Limb (tissue), 2 donors: ENCODE measurements around the gene NME2.
"Not testable (repeated sequence)": the region's sequence is repeated elsewhere in the genome, so short reads cannot be mapped to it uniquely, and the experiment has no call there.

Source experiments
- DNase-seq, 2 donors: peaks; one replicate each; pipeline ENCODE4 v3.0.0-alpha.2; 2016; ENCODE audit errors: extremely low spot score in 2 of 2

The NME2 gene

DNA sequence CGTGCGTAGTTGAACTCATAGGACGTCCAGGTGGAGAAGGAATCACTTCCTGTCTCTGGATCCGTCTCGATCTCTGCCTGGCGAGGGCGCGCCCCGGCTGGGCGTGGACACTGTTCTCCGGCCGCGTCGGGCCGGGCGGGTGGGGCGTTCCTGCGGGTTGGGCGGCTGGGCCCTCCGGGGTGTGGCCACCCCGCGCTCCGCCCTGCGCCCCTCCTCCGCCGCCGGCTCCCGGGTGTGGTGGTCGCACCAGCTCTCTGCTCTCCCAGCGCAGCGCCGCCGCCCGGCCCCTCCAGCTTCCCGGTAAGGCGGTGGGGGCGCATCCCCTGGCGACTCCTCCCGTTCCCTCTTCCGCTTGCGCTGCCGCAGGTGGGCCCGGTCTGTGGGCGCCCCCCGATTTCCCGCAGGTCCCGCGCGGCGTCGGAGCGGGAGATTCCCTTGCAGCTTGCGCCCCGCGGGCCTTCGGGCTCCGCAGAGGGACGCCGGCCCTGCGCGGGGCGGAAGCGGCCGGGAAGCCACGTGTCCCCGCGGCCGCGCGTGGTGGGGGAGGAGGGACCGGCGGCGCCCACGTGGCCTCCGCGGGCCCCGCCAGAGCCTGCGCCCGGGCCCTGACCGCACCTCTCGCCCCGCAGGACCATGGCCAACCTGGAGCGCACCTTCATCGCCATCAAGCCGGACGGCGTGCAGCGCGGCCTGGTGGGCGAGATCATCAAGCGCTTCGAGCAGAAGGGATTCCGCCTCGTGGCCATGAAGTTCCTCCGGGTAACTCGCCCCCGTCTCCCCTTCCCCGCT, at the start of gene NME2:
TSS of gene NME2 (plus strand) at position 214 of the 789 bp plus-strand sequence. CDS start at position 634, 420 bp downstream.
- peak; percentile 88 to 93 for DNase-seq

DNA sequence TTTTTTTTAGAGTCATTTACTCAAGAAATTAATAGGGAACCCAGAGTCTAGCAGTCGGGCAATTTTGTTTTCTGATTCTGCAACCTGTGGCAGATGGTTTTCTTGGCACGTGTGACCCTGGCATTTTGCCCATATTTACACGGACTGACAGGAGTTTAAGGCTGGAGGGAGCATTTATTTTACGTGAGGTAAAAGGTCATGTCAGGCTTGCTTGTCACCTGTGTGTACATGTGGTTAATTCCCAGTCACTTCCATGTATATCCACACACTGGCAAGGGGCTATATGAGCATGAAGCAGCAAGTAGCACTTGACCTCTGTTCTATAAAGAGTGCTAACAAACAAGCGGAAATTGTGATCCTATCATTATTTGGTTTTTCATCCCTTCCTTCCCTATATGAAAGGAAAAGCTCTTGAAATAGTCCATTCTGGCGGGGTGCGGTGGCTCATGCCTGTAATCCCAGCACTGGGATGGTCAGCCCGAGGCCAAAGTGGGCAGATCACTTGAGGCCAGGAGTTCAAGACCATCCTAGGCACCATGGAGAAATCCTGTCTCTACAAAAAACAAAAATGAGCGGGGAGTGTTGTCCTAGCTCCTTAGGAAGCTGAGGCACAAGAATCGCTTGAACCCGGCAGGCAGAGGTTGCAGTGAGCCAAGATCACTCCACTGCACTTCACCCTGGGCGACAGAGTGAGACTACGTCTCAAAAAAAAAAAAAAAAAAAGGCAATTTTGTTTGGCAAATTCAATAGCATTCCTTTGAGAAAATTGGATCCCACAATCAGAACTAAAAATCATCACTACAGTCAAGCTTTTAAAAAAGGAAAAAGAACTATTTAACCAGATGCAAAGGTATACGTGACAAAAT, 47.6 kb upstream of the NME2 start:
- DNase-seq, result no peak

DNA sequence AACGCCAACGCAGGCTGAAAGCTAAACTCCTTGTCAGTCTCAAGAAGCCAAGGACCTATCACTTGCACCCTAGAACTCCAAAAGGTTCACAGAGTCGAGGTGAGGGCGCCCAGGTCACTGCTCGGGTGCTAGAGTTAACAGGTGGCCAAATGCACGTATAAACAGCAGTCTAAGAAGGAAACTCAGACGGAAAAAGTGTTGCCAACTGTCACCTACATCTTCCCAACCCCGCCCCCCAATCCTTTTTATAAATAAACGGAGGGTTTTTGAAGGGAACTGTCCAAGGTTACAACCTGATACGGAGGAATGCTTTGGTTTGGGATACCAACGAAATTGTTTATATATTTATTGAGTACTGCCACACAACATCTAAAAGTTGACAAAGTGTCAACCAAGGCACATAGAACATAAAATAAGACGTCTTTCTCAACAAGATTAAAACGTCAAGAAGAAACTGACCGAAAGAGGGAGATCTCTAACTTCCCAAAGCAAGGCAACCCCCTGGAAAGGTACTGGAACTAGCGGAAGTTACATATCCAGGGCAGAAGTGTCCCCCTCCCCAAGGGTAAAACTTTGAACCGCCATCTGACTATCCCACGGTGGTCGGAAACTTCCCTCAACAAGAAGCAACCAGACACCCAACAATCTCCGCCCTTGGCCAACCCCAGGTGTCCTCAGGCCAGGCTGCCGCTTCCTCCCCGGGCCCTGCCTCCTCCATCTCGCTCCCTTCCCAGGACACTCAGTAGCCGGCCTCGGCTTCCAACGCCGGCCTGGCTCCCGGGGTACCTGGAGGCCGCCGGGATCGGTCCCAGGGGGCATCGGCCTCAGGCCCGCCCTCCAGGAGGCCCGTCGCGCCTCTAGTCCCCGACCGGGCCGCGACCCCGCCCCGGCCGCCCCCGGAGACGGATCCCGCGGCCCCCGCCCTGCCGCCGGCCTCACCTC, 46.5 kb upstream of the NME2 start:
- DNase-seq, result peak; percentile 75 to 76

DNA sequence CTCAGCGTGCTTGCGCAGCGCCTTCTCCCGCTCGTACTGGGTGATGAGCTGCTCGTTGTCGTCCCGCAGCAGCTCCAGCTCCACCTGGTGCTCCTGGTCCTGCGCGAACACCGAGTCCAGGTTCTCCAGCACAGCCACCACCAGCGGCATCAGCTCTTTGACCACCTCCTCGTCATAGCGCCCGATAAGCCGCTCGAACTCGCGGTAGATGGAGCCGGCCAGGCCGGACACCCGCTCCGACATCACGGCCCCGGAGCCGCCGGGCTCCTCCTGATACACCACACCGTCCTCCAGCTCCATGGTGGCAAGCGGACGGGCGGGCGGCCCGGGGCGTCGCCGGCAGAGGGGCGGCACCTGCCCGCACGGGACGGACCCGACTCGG, 45.9 kb upstream of the NME2 start:
- peak in 1 of 2 donors; percentile 12 for DNase-seq

DNA sequence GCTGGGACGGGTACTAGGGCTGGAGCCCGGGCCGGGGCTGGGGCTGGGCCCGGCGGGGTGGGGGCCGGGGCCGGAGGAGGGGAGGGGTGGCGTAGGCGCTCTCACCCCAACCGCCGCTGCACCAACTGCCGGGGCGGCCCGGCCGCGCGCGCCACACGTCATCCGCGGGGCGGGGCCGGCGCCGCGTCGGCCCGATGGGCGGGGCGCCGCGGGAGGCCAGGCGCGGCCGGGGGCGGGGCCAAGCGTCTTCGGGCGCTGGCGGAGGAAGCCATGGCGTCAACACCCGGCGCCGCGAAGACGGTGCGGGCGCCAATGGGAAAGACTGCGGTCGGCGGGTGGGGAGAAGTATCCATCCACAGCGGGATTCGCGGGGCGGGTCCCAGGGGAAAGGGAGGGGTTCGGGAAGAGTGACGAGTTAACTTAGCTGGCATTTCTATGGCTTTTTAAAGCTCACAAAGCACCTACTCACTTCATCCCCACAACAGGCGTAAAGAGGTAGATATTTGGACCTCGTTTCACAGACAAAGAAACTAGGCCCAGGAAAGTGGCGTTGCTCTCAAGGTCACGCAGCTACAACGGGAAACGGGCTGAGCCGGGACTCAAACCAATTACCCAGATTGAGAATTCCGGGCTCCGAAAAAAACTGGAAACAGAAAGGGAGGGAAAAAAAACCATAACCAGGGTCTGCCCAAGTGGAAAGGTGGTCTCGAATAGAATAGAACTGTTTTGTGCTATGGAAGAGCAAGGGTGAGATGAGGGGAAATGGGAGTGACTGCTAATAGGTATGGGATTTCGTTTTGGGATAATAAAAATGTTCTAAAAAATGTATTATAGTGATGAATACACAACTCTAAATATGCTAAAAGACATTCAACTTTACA, 45.2 kb upstream of the NME2 start, which contains the start of gene SPAG9:
TSS of gene SPAG9 (minus strand) at position 130 of the 881 bp plus-strand sequence. CDS start 212 bp downstream, outside the sequence.
- peak; percentile 96 to 98 for DNase-seq

DNA sequence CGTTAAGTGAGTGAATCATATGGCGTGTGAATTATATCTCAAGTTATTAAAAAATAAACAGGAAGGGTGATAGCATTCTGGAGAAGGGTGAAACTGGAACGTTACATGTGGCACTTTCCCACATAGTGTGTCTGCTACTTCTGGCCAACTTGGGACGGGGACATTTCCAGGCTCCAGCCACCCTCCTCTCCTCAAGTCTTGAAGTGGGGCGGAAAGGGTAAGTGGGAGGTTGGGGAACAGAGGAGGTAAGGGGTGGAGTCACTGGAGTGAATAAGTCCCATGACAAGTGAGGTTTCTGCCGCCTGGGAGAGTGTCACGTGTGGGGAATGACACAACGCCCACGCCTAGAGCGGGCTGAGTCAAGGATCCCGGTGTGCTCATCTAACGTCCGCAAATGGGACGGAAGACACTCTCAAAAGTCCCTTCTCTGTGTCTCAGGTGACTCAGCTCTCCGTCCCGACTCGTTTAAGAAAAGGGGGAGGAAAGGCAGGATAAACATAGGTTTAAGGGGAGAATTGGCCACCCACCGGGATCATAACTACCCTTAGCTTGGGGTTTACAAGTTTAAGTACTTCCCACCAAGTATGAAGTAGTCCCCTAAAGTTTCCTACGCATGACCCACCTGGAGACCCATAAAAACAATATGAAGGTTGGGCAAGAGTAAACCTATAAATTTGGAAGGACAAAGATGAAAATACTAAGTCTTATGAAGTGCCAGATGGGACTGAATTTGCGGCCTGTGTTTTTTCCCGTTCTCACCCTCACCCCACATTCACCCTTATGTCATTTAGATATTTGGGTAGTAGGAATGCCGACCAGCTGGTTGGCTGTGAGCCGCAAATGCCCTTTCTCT, 44.4 kb upstream of the NME2 start:
- peak; percentile 55 to 76 for DNase-seq

DNA sequence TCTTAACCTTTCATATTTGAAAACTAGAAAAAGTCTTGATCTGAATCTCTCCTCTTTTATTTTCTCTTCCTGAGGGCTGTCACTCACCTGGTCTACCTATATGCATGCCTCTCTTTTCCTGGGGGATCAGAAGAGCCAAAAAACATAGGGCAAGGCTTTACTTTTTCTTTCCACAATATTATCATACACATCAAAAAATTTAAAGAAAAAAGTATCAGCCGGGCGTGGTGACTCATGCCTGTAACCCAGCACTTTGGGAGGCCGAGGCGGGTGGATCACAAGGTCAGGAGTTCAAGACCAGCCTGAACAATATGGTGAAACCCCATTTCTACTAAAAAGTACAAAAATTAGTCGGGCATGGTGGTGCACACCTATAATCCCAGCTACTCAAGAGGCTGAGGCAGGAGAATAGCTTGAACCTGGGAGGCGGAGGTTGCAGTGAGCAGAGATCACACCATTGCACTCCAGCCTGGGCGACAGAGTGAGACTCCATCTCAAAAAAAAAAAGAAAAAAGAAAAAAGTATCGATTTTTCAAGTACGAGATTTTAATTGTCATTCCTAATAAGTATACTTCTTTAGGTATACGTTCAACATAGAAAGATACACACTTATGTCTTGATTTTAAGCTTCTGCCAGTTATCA, 43.6 kb upstream of the NME2 start:
- not testable (repeated sequence) for DNase-seq

DNA sequence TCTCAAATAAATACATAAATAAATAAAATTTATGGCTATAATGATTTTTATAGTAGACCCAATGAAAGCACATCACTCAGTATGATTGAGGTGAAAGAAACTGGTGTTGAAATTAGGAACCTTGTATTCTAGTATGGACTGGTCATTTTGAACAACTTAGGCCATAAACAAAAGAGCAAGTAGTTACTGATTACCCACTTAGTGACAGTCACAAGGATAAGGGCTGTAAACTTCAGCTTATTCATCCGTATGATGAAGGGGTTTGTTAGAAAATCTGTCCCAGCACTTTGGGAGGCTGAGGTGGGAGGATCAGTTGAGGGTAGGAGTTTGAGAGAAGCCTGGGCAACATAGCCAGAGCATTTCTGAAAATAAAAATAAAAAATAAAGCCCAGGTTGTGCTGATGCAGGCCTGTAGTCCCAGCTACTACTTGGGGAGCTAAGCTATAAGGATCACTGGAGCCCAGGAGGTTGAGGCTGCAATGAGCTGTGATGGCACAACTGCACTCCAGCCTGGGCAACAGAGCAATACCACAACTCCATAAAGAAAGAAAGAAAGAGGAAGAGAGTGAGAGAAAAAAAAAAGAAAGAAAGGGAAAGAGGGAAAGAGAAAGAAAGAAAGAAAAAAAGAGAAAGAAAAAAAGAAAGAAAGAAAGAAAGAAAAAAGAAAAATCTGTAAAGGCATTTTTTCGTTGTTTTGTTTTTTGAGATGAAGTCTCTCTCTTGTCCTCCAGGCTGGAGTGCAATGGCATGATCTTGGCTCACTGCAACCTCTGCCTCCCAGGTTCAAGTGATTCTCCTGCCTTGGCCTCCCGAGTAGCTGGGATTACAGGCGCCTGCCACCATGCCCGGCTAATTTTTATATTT, 41.3 kb upstream of the NME2 start:
- no peak for DNase-seq

DNA sequence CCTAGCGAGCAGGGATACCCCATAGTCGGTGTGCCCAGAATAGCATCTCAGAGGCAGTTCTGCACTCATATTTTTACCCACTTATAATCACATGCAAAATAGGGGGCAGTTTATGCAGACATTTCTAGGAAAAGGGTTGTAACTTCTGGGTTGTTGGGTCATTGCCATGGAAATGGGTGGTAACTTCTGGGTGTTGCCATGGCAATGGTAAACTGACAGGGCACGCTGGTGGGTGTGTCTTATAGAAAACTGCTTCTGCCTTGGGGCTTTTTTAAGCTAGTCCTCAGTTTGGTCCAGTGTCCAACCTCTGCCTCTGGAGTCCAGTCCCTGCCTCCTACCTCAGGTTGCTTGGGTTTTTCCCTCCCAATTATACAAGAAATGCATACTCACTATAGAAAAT, 38.1 kb upstream of the NME2 start:
- DNase-seq, result no peak

DNA sequence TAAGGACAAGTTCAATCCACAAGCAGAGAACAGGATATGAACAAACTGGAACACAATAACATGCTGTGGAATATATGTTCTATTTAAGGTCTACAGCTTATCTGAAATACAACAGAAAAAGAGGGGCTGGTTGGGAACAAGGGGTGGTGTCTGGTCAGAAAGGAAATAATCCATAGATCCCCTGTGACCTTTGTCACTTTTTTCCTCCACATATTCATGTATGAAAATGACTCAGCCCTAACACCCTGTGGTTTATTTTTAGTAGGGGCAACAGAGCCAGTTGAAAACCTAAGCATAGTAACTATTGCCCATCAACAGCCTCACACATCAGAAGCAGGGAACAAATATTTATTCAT, 33.3 kb upstream of the NME2 start:
- DNase-seq, result no peak

DNA sequence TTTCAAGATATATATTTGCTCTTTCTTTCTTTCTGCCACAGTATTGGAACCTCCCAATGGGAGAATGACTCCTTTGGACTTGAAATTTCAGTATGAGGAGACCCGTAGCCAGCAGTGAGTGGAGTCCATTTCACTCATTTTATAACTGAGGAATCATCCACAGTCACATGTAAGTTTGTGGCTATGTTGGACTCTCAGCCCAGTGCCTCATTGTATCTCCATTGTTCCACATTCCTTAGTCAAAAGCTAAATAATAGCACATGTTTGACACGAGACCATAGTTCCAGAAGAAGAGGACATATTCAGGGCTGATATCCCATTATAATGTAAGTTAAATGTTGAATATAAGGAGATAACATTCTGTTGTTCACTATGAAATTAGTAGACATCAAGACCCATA, 32.8 kb upstream of the NME2 start:
- no peak for DNase-seq

DNA sequence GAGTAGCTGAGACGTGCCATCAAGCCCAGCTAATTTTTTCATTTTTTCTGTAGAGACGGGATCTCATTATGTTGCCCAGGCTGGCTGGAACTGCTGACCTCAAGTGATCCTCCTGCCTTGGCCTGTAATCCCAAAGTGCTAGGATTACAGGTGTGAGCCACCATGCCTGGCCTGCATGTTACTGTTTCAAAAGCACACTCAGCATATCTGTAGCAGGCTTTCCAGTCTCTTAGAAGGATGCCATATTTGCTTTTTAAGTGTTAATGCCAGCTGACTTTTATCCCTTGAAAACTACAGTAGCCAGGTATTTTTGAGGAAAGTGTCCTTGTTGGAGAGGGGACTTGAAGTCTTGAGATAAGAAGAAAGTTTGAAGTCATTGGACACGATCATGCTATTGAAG, 30.3 kb upstream of the NME2 start:
- no peak for DNase-seq

DNA sequence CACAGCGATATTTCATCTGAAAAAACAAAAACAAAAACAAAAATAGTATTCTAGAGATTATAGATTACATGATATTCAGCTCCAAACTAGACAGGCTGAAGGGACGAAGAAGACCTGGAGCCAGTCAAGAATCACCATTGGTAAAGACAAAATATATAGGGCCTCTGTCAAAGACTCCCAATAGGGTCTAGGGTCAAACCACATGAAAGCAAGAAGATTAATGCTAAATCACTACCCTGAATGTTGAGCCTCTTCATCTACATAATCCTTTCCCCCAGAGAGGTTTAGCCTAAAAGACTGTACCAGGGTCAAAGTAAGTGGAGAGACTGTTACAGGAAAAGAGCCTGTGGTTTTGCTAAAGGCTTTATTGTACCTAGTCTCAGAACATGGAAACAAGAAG, 23.6 kb upstream of the NME2 start:
- DNase-seq, result no peak

DNA sequence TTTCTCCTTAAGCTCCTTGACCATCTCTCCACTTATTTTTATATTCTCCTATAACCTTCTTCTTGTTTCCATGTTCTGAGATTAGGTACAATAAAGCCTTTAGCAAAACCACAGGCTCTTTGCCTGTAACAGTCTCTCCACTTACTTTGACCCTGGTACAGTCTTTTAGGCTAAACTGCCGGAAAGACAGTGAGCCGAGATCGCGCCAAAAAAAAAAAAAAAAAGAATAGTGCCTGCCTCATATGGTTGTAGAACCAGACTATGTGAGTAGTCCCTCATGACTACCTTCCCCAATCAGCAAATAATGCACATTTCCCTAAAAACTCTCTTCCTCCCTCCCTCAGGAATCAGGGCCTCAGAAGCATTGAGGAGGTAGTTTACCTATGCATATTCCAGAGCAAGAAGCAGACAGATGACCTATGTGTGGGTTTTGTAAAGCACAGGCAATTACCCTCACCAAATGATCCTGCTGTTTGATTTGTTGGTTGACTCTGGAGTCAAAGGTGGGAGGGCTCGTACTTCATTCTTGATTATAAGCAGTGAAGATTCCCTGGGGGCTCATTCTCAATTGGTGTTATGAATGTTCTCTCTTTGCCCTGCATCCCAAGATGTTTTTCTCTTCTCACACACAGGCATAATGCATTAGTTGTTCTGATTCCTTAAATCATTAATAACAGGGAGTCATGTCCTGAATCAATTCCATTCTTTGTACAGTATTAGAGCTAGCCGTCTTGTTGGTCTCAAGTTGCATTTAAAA, 21.8 kb upstream of the NME2 start:
- DNase-seq, result no peak

DNA sequence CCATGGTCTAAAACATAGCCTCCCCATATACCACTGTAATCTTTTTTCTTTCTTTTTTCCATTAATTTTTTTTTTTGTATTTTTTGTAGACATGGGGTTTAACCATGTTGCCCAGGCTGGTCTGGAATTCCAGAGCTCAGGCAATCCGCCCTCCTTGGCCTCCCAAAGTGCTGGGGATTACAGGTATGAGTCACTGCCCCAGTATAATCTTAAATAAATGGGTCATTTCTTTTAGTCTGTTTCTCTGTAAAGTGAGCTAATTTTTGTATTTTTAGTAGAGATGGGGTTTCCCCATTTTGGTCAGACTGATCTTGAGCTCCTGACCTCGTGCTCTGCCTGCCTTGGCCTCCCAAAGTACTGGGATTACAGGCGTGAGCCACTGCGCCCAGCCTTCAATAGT, 18.6 kb upstream of the NME2 start:
- no peak for DNase-seq

DNA sequence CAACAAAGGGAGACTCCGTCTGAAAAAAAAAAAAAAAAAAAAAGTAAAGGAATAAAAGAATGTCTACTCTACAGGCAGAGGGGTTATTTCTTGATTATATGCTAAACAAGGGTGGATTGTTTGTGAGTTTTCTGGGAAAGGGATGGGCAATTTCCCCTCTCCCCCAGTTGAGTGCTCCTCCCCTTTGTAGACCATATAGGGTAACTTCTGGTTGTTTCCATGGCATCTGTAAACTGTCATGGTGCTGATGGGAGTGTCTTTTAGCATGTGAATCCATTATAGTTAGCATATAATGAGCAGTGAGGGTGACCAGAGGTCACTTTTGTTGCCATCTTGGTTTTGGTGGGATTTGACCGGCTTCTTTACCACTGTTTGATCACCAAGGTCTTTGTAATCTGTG, 17.0 kb upstream of the NME2 start:
- no peak for DNase-seq

DNA sequence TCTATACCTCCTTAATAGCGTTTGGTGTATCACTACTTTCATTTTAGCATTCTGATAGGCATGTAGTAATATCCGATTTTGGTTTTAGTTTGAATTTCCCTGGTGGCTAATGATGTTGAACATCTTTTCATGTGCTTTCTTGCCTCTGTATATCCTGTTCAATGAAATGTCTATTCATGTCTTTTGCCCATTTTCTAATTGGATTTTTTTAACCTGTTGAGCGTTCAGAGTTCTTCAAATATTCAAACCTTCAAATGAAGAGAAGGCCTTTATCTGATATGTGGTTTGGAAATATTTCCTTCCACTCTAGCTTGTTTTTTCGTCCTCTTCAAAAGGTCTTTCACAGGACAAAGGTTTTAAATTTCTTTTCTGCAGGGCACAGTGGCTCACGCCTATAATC, 15.3 kb upstream of the NME2 start:
- no peak for DNase-seq
